Stimulated activated CD8-positive, alpha-beta memory T cell treated with anti-CD3 and anti-CD28 coated beads, Interleukin-2, amount 100 ng/mL, for 1 hour (primary cell): ENCODE data around the gene ARSA.
"Not testable (repeated sequence)": the region's sequence is repeated elsewhere in the genome, so short reads cannot be mapped to it uniquely, and the experiment has no call there.

Source experiments
- DNase-seq, 2 donors: peaks; one replicate each; pipeline ENCODE4 v3.0.0-alpha.2; 2020; ENCODE audit warnings: low read depth in 2 of 2

ARSA gene

GRCh38 chr22:50654664-50655063 lies 26.7 kb upstream of the ARSA start:
- not testable (repeated sequence) for DNase-seq

DNA sequence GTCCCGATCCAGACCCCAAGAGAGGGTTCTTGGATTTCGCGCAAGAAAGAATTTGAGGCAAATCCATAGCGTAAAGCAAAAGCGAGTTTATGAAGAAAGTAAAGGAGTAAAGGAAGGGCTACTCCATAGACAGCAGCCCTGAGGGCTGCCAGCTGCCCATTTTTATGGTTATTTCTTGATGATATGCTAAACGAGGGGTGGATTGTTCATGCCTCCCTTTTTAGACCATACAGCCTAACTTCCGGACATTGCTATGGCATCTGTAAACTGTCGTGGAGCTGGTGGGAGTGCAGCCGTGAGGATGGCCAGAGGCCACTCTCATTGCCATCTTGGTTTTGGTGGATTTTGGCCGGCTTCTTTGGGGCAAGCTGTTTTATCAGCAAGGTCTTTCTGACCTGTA lies 25.3 kb upstream of the ARSA start:
- no peak for DNase-seq

GRCh38 chr22:50643821-50644101 lies 15.8 kb upstream of the ARSA start:
- DNase-seq = not testable (repeated sequence)

DNA sequence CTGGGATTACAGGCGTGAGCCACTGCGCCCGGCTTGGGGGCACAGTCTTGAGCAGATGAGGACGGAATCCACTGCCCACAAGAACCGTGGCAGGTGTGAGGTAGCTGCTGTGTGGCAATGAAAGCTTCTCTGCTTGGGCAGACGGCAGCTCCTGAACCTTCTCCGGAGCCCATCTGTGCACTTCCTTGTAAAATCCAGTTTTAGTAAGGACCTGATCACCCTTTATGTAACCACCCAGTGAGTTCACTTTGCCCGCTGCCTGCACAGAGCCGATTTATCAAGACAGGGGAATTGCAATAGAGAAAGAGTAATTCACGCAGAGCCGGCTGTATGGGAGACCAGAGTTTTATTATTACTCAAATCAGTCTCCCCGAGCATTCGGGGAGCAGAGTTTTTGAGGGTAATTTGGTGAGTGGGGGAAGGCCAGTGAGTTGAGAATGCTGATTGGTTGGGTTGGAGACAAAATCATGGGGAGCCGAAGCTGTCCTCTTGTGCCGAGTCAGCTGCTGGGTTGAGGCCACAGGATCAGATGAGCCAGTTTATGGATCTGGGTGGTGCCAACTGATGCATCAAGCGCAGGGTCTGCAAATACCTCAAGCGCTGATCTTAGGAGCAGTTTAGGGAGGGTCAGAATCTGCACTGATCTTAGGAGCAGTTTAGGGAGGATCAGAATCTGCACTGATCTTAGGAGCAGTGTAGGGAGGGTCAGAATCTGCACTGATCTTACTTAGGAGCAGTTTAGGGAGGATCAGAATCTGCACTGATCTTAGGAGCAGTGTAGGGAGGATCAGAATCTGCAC lies 15.3 kb upstream of the ARSA start:
- DNase-seq = not testable (repeated sequence)

DNA sequence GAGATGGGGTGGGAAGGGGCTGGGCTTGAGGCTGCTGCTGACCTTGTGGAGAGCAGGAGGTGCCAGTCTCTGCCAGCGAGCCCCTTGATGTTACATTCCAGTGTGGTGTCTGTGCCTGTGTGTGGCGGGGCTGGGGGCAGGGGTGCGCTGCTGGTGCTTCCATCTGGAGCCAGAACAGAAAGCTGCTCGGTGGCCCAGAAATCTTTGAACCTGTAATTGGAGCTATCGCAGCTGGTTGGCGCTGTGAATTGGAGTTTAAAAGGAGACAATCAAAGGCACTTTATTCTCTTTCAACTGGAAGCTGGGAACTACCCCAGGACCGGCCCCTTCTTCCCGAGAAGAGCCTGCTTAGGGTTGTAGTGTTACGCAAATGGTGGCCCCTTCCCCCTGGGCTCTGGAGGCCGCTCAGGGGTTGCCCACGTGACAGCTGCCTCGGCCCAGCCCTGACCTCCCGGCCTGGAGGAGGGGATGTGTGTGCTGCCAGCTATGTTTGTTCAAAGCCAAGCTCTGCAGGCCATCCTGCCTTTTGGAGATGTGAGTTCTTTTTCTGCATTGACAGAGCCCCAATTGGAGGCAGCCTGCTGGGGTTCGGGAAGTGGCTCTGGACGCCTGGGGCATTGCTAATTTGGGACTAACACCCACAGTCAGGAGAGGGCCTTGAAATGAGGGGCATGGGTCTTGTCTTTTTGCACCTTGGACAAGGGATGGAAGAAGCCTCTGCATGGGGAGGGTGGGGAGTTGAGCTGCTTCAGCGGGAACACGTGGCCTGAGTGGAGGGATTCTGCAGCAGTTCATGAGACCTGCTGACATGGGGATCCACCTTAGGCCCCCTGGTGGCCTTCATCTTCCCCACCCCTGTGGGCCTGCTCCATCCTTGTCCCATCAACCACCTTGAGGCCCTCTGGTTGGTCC lies 14.0 kb upstream of the ARSA start:
- DNase-seq = no peak

DNA sequence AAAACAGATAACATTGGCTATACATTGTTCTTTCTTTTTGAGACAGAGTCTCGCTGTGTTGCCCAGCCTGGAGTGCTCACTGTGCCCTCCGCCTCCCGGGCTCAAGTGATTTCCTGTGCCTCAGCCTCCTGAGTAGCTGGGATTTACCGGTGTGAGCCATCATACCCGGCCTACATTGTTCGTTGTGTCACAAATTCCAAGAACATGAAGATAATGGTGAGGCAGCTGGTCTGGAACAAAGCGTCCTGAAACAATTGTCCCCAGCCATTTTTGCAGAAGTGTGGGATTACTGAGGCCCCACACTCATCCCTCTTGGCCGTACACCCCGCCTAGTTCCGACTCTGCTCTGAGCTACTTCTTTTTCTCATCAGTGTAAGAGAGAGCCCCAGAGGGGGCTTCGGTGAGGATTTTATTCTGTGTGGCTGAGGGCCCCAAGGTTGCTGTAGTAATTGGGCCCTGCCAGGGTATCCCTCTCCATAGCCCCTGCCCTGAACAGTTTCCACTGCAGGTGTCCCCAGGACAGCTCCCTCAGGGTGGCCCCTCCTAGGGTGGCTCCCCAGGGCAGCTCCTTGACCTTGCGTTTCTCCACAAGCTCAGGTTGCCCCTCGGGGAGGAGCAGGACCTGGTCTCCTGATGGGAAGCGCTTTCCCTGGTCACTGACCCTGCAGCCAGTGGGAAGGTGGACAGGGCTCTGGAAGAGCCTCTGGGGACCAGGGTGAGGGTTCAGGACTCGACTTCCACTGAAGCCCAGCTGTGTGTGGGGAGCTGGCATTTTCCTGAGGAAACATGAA lies 13.1 kb upstream of the ARSA start:
- no peak for DNase-seq

- DNase-seq = not testable (repeated sequence)
These were observed 12.3 kb upstream of the ARSA start for GRCh38 chr22:50640296-50640695.

- no peak for DNase-seq
These were observed 7.6 kb upstream of the ARSA start for GRCh38 chr22:50635591-50635990.

DNA sequence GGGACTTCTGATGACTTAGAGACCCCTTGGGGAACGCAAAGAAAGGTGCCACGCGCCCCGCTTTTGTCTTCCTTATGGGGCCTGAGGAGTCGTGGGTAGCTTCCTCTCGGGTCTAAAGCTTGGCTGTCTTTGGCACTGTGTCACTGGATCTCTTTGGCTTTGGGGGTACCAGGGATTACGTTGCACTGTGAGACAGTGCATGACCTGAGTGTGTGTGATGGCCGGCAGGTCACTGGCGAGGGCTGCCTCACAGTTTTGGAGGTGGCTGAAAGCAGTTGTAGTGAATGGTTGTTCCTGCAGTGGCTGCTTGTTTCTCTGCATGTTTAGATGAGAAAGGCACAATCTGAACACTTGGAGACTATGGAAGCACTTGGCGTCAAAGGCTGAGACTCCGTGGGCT lies 5.8 kb upstream of the ARSA start:
- DNase-seq = no peak

GRCh38 chr22:50633086-50633485 lies 5.1 kb upstream of the ARSA start:
- DNase-seq = no peak

- DNase-seq = no peak
These were observed 2.4 kb upstream of the ARSA start for GRCh38 chr22:50630376-50630775.

- DNase-seq = no peak
These were observed 687 bp upstream of the ARSA start for GRCh38 chr22:50628543-50629134.

DNA sequence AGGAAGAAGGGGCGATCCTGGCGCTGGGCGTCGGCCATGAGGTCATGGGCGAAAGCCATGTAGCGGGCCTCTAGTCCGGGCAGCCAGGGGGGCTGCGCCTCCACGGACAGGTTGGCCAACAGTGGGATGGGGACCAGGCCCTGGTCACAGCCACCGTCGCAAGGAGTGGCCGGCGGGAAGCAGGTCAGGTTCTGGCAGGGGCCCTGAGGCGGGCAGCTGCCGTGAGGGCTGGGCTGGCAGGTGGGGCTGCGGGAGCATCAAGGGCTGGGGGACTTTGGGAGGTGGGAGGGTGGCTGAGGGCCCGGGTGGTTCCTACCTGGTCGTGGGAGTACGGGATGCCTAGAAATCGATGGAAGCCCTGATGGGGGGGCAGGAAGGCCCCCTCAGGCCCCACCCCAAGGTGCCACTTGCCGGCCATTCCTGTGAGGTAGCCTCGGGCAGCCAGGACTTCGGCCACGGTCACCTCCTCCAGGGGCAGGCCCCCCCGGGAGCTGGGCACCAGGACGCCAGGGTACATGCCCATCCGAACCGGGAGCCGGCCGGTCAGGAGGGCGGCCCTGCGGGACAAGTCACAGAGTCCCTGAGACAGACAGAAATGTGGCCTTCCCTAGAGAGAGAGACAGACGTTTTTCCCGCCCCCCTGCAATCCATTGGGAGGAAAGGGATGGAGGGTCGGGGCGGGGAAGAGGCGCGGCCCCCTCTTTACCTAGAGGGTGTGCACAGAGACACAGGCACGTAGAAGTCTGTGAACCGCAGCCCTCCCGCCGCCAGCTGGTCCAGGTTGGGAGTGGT lies 906 bp downstream of the ARSA start:
- no peak for DNase-seq

DNA sequence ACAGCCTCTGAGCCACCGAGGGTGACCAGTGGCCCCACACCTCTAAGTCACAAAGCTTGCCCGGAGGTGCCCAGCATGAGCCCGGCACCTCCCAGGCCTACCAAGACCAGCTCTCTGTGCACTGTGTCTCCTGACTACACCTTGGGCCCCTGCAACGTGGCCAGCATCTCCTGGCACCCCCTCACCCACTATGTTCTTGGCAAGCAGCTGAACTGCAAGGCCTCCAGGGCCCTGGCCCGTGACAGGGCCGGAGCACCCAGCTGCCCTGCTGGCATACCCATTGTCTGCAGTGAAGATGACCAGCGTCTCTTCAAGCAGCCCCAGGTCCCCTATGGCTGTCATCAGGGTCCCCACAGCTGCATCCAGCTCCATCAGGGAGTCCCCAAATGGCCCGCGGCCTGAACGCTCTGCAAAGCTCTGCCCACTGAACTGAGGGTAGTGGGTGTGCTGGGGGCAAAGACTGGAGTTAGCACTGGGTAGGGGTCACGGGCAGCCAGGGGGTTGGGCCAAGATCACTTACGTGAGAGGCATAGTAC lies 1.6 kb downstream of the ARSA start:
- no peak for DNase-seq

- no peak for DNase-seq
These were observed 2.2 kb downstream of the ARSA start for GRCh38 chr22:50625568-50626313.

GRCh38 chr22:50625131-50625567 lies 2.8 kb downstream of the ARSA start:
- DNase-seq = no peak

DNA sequence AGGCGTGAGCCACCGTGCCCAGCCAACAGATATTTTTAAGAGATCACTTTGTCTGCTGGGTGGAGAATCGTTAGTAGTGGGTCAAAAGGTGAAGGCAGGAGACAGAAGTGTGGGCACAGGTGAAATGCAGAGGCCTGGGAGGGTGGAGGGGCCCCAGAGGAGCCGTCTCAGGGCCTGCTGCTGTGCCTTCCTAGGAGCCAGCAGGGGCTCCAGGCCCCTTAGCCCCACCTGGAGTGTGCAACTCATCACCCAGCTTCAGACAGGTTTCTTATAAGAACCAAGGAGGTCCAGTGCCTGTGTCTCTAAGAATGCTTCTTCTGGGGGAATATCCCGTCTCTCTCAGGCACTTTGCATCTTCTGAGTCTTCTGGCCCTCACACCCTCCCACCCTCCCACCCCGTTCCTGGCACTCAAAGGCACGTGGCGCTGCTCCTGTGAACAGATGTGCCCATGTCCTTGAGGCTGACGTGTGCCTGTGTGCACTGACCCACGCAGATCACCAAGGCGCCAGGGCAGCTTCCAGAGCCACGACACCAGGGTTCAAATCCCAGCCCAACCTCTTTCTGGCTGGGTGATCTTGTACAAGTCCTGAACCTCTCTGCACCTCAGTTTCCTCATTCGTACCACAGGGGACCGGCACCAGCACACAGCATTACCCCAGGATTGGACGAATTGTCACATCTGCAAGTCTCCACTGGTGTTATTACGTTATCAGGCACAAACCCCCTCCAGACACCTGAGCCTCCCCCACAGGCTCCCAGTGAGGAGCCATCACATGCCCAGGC lies 3.4 kb downstream of the ARSA start:
- no peak for DNase-seq

- no peak for DNase-seq
These were observed 5.1 kb downstream of the ARSA start for GRCh38 chr22:50622723-50623327.
